ENCODE results near the gene BCKDHB. TPM values are rescaled to one million over a fixed set of nuclear protein-coding genes. Genes with fewer than 3 reads are reported as not detected.
A peak's percentile ranks its signal among the peaks of the same experiment; 100 is the strongest.

Gene BCKDHB
- total RNA-seq, 6 donors from 2014 or later: 12.8 to 26.2 (median 14.5) TPM

DNA sequence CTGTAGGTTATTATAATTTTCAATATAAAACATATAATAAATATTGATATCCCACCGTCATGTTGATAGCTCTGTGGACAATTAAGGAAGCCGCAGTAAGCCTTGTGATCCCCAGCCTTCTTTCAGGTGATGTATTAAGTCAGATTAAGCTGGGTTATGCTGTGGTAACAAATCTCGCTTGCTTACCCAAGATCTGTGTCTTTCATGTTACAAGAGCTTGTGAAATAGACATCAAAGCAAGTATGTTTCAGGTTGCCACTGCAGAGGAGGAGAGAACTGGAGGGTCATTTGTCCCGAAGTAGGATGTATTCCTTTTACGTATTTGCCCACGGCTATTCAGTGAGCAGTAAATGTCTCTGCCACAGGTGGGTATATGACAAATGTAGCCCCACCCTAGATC is 17.8 kb upstream of the BCKDHB start:
- Histone ChIP-seq H3K4me1 (no peaks in the 10 kb centered on the region), H3K4me3 (no peak overlapping the region), H3K27ac (no peak overlapping the region), H3K9me3 (no peaks in the 10 kb centered on the region), H3K27me3 (no peaks in the 10 kb centered on the region), H3K36me3 (no peaks in the 10 kb centered on the region)
- no peak for DNase-seq
- TF ChIP-seq, protein P1, sequence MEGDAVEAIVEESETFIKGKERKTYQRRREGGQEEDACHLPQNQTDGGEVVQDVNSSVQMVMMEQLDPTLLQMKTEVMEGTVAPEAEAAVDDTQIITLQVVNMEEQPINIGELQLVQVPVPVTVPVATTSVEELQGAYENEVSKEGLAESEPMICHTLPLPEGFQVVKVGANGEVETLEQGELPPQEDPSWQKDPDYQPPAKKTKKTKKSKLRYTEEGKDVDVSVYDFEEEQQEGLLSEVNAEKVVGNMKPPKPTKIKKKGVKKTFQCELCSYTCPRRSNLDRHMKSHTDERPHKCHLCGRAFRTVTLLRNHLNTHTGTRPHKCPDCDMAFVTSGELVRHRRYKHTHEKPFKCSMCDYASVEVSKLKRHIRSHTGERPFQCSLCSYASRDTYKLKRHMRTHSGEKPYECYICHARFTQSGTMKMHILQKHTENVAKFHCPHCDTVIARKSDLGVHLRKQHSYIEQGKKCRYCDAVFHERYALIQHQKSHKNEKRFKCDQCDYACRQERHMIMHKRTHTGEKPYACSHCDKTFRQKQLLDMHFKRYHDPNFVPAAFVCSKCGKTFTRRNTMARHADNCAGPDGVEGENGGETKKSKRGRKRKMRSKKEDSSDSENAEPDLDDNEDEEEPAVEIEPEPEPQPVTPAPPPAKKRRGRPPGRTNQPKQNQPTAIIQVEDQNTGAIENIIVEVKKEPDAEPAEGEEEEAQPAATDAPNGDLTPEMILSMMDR (IDR thresholded peaks at IDR 0.05): no peak
- TF ChIP-seq POLR2A (IDR thresholded peaks at IDR 0.05) (no peak), POLR2AphosphoS5 (IDR thresholded peaks at IDR 0.05) (no peak), EP300 (IDR thresholded peaks at IDR 0.05) (no peak)
- WGBS, 2 donors: 81 to 89% methylated on average over 6 of the region's 6 CpGs
- ATAC-seq (ENCODE audit: low FRiP score in 2 of 2): no peak

DNA sequence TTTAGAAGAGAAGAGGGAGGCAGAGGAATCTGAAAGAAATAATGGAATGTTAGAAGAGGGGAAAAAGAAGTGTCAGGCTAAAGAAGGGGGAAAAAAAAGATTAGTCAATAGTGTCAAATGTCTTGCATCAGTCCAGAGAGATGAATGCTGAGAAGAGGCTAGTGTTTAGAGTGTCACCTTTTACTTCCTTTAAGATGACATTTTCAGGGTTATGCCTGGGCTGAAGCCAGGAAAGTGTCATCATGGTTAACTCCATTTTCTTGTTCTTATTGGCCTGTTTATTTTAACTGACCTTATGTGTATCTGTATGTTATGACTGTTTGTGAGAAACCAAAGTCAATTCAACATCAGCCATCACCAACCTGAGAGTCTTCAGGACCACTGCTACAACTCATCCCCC is 15.0 kb upstream of the BCKDHB start:
- Histone ChIP-seq H3K4me3 (no peak overlapping the region), H3K4me1 (no peaks in the 10 kb centered on the region), H3K27me3 (no peaks in the 10 kb centered on the region), H3K9me3 (no peaks in the 10 kb centered on the region), H3K36me3 (no peaks in the 10 kb centered on the region), H3K27ac (no peak overlapping the region)
- TF ChIP-seq, protein P1 (IDR thresholded peaks at IDR 0.05): no peak
- TF ChIP-seq POLR2A (IDR thresholded peaks at IDR 0.05) (no peak), EP300 (IDR thresholded peaks at IDR 0.05) (no peak), POLR2AphosphoS5 (IDR thresholded peaks at IDR 0.05) (no peak)
- ATAC-seq (ENCODE audit: low FRiP score in 2 of 2) (no peak), DNase-seq (no peak)

DNA sequence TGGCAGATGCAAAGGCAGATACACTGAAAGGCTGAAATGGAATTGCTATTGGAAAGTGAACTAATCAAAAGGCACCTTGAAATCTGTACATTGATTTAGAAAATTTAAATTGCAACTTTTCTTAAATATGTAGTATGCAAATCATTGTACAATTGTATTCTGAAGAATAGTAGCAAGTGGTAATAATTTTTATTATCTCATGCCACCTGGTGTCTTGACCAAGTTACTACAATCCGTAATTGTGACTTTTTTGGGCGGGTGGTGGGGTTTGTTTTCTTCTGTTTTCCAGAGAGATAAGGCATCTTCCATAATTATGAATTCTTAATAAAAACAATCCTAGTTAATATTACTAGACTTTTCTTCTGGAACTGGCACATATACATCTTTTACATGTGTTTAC is 12.5 kb upstream of the BCKDHB start:
- Histone ChIP-seq H3K27ac (no peak overlapping the region), H3K4me3 (no peak overlapping the region), H3K27me3 (no peaks in the 10 kb centered on the region), H3K36me3 (no peaks in the 10 kb centered on the region), H3K4me1 (no peaks in the 10 kb centered on the region), H3K9me3 (no peaks in the 10 kb centered on the region)
- 0 to 2% methylated on average over 2 of the region's 2 CpGs for WGBS, 2 donors
- no peak for DNase-seq
- ATAC-seq (ENCODE audit: low FRiP score in 2 of 2): no peak
- TF ChIP-seq EP300 (IDR thresholded peaks at IDR 0.05): no peak
- TF ChIP-seq, protein P1 (IDR thresholded peaks at IDR 0.05): peak; percentile 29 to 59 (median 47)
- no peak for TF ChIP-seq POLR2A (IDR thresholded peaks at IDR 0.05)
- no peak for TF ChIP-seq POLR2AphosphoS5 (IDR thresholded peaks at IDR 0.05)

DNA sequence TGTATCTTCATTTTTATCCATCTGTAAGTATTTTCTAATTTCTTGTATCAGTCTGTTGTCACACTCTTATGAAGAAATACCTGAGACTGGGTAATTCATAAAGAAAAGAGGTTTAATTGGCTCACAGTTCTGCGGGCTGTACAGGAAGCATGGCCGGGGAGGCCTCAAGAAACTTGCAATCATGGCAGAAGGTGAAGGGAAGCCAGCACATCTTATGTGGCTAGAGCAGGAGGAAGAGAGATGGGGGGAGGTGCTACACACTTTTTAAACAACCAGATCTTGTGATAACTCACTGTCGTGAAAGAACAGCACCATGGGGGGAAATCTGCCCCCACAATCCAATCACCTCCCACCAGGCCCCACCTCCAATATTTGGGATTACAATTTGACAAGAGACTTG is 10.9 kb upstream of the BCKDHB start:
- Histone ChIP-seq H3K9me3 (no peaks in the 10 kb centered on the region), H3K4me1 (no peaks in the 10 kb centered on the region), H3K27ac (no peak overlapping the region), H3K4me3 (no peak overlapping the region), H3K27me3 (no peaks in the 10 kb centered on the region), H3K36me3 (no peaks in the 10 kb centered on the region)
- no peak for DNase-seq
- WGBS, 2 donors: 43 to 45% methylated on average over 3 of the region's 3 CpGs
- TF ChIP-seq, protein P1 (IDR thresholded peaks at IDR 0.05): no peak
- TF ChIP-seq POLR2AphosphoS5 (IDR thresholded peaks at IDR 0.05) (no peak), EP300 (IDR thresholded peaks at IDR 0.05) (no peak), POLR2A (IDR thresholded peaks at IDR 0.05) (no peak)
- ATAC-seq (ENCODE audit: low FRiP score in 2 of 2): no peak

DNA sequence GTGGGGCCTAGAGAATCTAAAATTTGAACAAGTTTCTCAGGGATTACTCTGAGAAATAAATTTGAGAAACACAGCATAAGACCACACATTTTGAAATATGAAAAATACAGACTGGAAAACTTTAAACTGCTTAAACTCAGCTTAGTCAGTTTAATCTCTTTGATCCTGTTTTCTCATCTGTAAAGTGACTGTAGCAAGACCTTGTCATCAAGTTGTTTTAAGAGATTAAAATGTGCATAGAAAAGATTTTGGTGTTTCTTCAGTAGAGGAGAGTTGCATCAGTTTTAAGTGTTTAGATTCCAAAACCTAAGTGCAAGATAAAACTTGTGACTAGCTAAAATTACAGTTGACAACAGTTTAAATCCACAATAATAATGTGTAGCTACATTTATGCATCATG is 8.1 kb upstream of the BCKDHB start:
- DNase-seq (no peak), ATAC-seq (ENCODE audit: low FRiP score in 2 of 2) (no peak)
- Histone ChIP-seq H3K36me3 (no peaks in the 10 kb centered on the region), H3K4me3 (no peak overlapping the region), H3K27me3 (no peaks in the 10 kb centered on the region), H3K9me3 (no peaks in the 10 kb centered on the region), H3K4me1 (no peaks in the 10 kb centered on the region), H3K27ac (no peak overlapping the region)
- TF ChIP-seq POLR2AphosphoS5 (IDR thresholded peaks at IDR 0.05) (no peak), EP300 (IDR thresholded peaks at IDR 0.05) (no peak), POLR2A (IDR thresholded peaks at IDR 0.05) (no peak)
- TF ChIP-seq, protein P1 (IDR thresholded peaks at IDR 0.05): no peak

Data from upper lobe of left lung (tissue), 6 donors.